Breast epithelium (tissue), 4 donors: ENCODE measurements around the gene FAM110A. TPM values are rescaled to one million over a fixed set of nuclear protein-coding genes. Genes with fewer than 3 reads are reported as not detected.

ENCODE experiments used
- DNase-seq, 2 donors: peaks; one replicate each; pipeline ENCODE4 v3.0.0-alpha.2; 2019; ENCODE audit warnings: low spot score in 2 of 2
- H3K27ac ChIP-seq, 2 donors: fragments of 200-600 bp; sonication (generic) in 1 of 2; one replicate each; pipeline ENCODE4 v1.5.1; 2016 to 2019; ENCODE audit warnings: mild to moderate bottlenecking in 1 of 2
- H3K27me3 ChIP-seq, 2 donors: fragments of 200-600 bp; sonication (generic) in 1 of 2; one replicate each; pipeline versions ENCODE4 v1.5.1 to v1.6.0; 2017 to 2019; ENCODE audit warnings: control low read depth in 1 of 2, mild to moderate bottlenecking in 1 of 2
- H3K36me3 ChIP-seq: fragments of 200-600 bp; one replicate; pipeline ENCODE4 v1.5.1; 2019
- H3K4me1 ChIP-seq, 2 donors: fragments of 200-600 bp; sonication (generic); one replicate each; pipeline ENCODE4 v1.5.1; 2016 to 2019; ENCODE audit warnings: control low read depth in 1 of 2
- H3K4me3 ChIP-seq, 3 donors: fragments of 200-600 bp; sonication (generic); 1 replicate in 2 of 3; 2 replicates in 1 of 3; pipeline ENCODE4 v1.5.1; 2016 to 2019; ENCODE audit warnings: mild to moderate bottlenecking in 3 of 3, moderate library complexity in 2 of 3
- H3K9me3 ChIP-seq, 2 donors: fragments of 200-600 bp; sonication (generic) in 1 of 2; one replicate each; pipeline ENCODE4 v1.5.1; 2016 to 2019; ENCODE audit warnings: control low read depth in 1 of 2
- CTCF ChIP-seq, 3 donors: fragments of 450-650 bp; IDR thresholded peaks; one replicate each; pipeline ENCODE4 v1.5.1; 2016 to 2017; ENCODE audit warnings: antibody characterized with exemption in 3 of 3, mild to moderate bottlenecking in 3 of 3, moderate library complexity in 3 of 3
- POLR2A ChIP-seq: fragments of 450-650 bp; IDR thresholded peaks from one replicate; pipeline ENCODE4 v1.6.1; 2016; ENCODE audit warnings: antibody characterized with exemption, mild to moderate bottlenecking, moderate library complexity
- POLR2AphosphoS5 ChIP-seq, 3 donors: sonication (generic); formaldehyde crosslinking; IDR thresholded peaks; one replicate each; pipeline ENCODE4 v1.6.1; 2017; ENCODE audit warnings: antibody characterized with exemption in 3 of 3
- intact Hi-C: fragments of 100-400 bp; cut with DNase I; formaldehyde crosslinking; loops from one replicate; pipeline ENCODE4 v1.15.1; 2023; ENCODE audit warnings: low total_unique reads
- total RNA-seq, 3 donors: library from RNA; depleted of rRNA; stranded (reverse); fragments of >200 nt; gene quantifications; one replicate each; pipeline ENCODE4 v1.1.0, GENCODE V29; 2016

The FAM110A gene
- total RNA-seq, 3 donors from 2014 or later, result 4.0 to 18.9 (median 8.2) TPM

- peak in 1 of 2 donors; percentile 40 for DNase-seq
- Histone ChIP-seq H3K9me3 (no peaks in the 10 kb centered on the region), H3K36me3 (no peaks in the 10 kb centered on the region)
These were observed 17.5 kb upstream of the FAM110A start for GRCh38 chr20:815914-816606.

GRCh38 chr20:818001-818664 lies 15.4 kb upstream of the FAM110A start:
- TF ChIP-seq CTCF (IDR thresholded peaks at IDR 0.05) (no peak), POLR2AphosphoS5 (IDR thresholded peaks at IDR 0.05) (no peak), POLR2A (no peak)
- Histone ChIP-seq H3K27ac (no peak overlapping the region), H3K9me3 (no peaks in the 10 kb centered on the region), H3K4me3 (no peak overlapping the region), H3K4me1 (no peaks in the 10 kb centered on the region), H3K36me3 (no peaks in the 10 kb centered on the region), H3K27me3 (no peaks in the 10 kb centered on the region)
- intact Hi-C loops, result loop anchor here (5.0 kb wide), 1 partner anchor 139 kb away; no protein-coding TSS in a partner anchor
- DNase-seq, result no peak

More at GRCh38 chr20:815914-816606, 17.5 kb upstream of the FAM110A start:
- Histone ChIP-seq H3K27me3 (peaks cover 0 to 1% of the 10 kb centered on the region in 2 donors), H3K27ac (no peak overlapping the region), H3K4me3 (no peak overlapping the region), H3K4me1 (no peaks in the 10 kb centered on the region)
- TF ChIP-seq POLR2A (no peak), CTCF (IDR thresholded peaks at IDR 0.05) (peak; percentile 91 to 99 (median 96))
- intact Hi-C loops, result loop anchor here (5.0 kb wide), 1 partner anchor 141 kb away; no protein-coding TSS in a partner anchor

GRCh38 chr20:819680-820322 lies 13.7 kb upstream of the FAM110A start:
- DNase-seq, result no peak
- TF ChIP-seq CTCF (IDR thresholded peaks at IDR 0.05), result no peak
- no peak for TF ChIP-seq POLR2A
- no peak for TF ChIP-seq POLR2AphosphoS5 (IDR thresholded peaks at IDR 0.05)
- H3K4me3 ChIP-seq, result no peak overlapping the region

GRCh38 chr20:820323-820953 lies 13.1 kb upstream of the FAM110A start:
- no peaks in the 10 kb centered on the region for H3K4me1 ChIP-seq
- no peak overlapping the region for H3K27ac ChIP-seq
- no peaks in the 10 kb centered on the region for H3K9me3 ChIP-seq
- no peaks in the 10 kb centered on the region for H3K36me3 ChIP-seq
- H3K4me3 ChIP-seq, result no peak overlapping the region
- DNase-seq, result no peak
- TF ChIP-seq POLR2AphosphoS5 (IDR thresholded peaks at IDR 0.05) (no peak), POLR2A (no peak), CTCF (IDR thresholded peaks at IDR 0.05) (no peak)
- intact Hi-C loops, result no loop called here
- H3K27me3 ChIP-seq, result no peaks in the 10 kb centered on the region

More at GRCh38 chr20:819680-820322, 13.7 kb upstream of the FAM110A start:
- Histone ChIP-seq H3K4me1 (no peaks in the 10 kb centered on the region), H3K9me3 (no peaks in the 10 kb centered on the region), H3K36me3 (no peaks in the 10 kb centered on the region), H3K27ac (no peak overlapping the region), H3K27me3 (no peaks in the 10 kb centered on the region)
- intact Hi-C loops, result loop anchor here (5.0 kb wide), 1 partner anchor 138 kb away; no protein-coding TSS in a partner anchor
